ENCODE data around the gene WIZ.

DNA sequence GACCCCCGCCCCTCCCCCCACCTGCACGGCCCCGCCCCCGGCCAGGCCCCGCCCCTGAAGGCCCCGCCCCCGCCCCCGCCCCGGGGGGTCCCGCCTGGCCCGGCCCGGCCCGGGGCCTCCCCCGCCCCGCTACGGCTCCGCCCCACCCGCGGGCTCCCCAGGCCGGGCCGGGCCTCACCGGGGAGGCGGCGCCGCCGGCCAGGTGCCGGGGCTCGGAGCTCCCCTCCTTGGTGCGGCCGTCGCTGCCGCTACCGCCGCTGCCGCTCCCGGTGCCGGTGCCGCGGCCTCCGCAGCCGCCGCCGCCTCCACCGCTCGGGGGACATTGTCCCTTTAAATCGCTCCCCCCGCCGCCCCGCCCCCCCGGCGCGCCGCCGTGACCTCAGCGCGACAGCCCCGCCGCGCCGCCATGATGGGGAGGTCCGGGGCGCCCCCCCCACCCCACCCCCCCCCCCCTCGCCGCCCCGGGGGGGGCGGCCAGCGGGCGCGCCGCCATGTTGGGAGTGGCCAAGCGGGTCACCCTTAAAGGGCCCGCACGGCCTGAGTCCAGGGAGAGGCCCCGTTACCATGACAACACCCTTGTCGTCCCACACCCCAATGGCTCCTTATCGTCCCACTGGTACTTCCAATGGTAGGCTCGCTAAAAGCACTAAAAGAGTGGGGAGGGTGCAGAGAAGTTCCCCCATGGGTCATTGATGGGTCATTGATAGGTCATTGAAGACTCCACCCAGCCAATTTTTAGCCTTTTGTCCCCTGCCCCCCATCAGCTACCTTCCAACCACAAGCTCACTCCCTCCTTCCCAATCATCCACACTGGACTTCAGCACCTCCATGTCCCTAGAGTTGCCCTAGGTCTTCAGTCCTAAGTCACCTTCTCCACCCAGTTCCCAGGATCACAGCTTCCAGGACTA is at the start of gene WIZ:
- TF ChIP-seq POLR2A (IDR thresholded peaks at IDR 0.05; ENCODE audit: low read depth, low read length): no peak; the same call in 1 of the 2 replicates
- TF ChIP-seq POLR2AphosphoS5 (IDR thresholded peaks at IDR 0.05; ENCODE audit: low read depth, low read length): peak; percentile 64; the same call in 1 of the 2 replicates
- TF ChIP-seq TAF1 (IDR thresholded peaks at IDR 0.05; ENCODE audit: borderline replicate concordance, low read depth, low read length): no peak
